Activated CD4-positive, alpha-beta T cell treated with anti-CD3 and anti-CD28 coated beads for 1 hour (primary cell): ENCODE measurements around the gene JUP.

Experiments used
- DNase-seq: peaks from one replicate; pipeline ENCODE4 v3.0.0-alpha.2; 2020

The JUP gene

DNA sequence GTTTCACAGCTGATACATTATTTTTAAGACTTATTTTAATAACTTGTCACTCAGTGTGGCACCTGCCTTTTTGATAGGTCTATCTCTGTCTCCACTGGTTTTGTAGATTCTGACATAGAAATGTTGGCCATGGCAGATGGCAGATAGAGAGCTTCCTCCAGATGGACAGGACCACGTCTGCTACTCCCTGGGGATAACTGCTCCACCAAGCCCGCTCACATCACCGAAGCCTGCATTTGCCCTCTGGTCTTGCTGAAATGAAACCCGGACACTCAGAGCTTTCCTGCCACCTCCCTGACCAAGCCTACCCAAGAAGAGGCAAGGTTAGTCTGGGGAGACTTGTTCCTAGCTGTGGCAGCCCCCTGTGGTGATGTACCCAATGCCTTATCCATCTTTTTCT is 35.6 kb downstream of the JUP start:
- no peak for DNase-seq

- DNase-seq = no peak
These were observed 38.2 kb downstream of the JUP start for GRCh38 chr17:41748275-41748674.

- DNase-seq = no peak
These were observed 44.8 kb downstream of the JUP start for GRCh38 chr17:41741709-41742108.

GRCh38 chr17:41740506-41740905 is 46.0 kb downstream of the JUP start:
- no peak for DNase-seq

DNA sequence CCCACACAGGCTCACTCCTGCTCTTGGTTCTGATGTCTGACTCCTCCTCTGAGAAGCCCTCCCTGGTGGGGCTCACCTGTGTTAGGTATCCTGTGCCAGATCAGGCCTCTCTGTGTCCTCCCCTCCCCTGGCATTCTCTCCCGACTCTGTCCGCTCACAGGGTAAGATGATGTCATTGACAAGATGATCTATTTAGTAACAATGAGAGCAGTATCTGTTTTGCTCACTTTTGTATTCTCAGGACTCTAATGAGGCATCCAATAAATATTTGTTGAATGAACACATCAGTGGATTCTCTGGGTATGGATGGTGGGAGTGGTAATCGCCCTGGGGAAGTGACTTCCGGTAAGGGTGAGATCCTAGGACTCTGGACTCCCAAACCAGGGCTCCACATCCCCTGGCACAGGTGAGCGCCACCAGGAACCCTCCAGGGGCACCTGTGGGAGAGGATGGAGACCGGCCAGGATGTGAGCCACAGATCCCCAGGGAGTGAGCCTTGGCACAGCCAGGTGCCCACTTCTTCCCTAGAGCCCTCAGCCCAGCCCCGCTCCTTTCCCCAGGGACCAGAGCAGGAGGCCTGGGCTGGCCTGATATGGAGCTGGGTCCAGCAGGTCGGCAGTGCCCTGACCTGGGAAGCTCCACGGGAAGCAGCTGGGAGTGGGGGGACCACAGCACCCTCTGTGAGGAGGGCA is 46.7 kb downstream of the JUP start:
- DNase-seq = no peak

- DNase-seq = no peak
These were observed 47.8 kb downstream of the JUP start for GRCh38 chr17:41738801-41739112.

DNA sequence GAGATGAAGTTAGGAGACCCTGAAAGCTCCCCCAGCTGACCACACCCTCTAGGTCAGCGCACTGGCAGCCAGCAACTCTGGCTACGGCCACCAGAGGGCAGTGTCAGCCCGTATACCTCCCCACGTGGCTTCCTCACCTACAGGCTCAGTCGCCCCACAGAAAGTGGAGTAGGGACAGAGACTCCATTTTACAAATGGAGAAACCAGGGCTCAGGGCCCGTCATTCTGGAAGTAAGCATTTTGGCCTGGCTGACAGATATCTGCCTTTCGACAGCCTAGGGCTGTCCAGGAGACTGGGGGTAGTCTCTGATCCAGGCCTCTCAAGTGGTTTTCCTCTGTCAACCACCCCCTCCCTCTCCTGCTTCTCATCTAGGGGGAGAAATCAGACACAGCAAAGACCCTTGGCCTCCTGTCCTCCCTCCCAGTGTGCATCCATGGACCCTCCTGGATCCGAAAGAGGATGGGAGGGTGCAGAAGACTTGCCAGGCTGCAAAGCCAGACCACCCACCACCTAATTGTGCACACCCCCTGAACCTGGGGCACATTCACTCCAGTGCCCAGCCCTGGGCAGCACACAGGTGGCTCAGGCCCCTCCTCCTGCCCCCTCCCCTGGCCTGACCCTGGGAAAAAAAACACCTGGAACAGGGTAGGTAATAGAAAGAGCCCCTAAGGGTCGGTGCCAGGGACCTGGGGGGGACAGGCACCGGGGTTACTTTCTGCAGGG is 48.3 kb downstream of the JUP start:
- DNase-seq = peak; percentile 67

GRCh38 chr17:41737680-41738023 is 48.9 kb downstream of the JUP start:
- DNase-seq = no peak

DNA sequence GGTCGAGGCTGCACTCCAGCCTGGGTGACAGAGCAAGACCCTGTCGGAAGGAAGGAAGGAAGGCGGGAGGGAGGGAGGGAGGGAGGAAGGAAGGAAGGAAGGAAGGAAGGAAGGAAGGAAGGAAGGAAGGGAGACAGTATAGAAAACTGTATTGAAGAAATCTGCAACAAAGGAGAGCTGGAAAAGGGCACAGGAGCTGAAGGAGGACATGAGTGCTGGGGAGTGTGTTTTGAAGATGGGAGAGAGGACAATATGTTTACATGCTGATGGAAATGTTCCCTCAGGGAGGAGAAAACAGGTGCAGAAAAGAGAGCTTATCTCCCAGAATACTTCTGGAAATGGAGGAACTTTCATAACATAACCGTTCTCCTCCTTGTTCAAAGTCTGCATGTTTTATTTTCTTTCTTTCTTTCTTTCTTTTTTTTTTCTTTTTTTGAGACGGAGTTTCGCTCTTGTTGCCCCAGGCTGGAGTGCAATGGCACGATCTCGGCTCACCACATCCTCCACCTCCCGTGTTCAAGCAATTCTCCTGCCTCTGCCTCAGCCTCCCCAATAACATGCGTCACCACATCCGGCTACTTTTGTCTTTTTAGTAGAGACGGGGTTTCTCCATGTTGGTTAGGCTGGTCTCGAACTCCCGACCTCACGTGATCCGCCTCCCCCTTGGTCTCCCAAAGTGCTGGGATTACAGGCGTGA is 49.4 kb downstream of the JUP start:
- no peak for DNase-seq

DNA sequence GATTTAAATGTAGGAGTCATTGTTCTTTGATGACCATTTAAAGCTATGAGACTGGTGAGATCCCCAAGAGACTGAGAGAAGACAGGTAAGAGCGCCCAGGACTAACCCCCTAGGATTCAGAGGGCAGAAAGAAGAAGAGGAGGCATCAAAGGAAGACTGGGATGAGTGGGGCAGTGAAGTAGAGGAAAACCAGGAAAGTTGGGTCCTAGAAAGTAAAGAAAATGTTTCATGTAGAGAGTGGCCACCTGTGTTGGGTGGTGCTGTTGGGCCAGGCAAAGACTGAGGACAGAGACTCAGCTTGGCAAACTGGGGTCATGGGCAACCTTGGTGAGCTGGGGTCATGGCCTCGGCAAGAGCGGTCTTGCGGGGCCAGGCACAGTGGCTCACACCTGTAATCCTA is 50.8 kb downstream of the JUP start:
- no peak for DNase-seq

GRCh38 chr17:41734949-41735313 is 51.6 kb downstream of the JUP start:
- no peak for DNase-seq

DNA sequence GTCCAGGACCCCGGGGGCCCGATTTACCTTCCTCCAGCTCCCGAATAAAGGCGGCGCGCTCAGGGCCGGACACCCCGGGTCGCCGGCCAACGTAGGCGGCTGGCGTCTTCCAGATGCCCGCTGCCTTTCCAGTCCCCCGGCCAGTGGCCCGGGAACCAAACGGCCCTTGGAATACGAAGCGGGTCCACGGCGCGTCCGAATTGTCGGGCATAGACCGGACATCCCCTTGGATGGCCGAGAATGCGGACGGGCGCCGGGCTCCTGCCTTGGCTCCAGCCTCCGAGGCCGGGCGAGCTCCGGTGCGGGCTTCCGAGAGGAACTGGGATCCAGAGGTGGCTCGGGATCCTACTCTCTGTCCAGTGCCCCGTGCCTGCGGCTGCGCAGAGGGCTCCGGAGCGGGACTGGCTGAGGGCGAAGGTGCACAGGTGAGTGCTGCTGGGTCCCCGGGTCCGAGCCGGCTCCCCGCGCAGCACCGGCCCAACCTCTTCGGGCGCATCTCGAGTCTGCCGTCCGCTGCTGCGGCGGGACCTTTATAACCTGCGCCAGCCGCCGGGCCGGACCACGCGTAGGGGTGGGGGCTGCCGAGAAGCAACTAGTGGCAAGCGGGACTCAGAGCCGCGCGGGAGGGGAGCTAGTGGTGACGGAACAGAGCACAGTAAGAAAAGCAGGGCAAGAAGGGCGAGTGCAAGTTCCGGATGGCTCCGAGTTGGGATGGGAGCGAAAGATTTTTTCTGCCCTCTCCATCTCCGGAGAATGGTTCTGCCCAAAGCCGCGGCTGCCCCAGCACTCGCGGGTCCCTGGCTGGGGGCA is 52.2 kb downstream of the JUP start, which contains the start of gene HAP1:
Gene HAP1, minus strand, starts transcription at position 505 of the 810 bp plus-strand sequence. Its CDS starts 9 bp downstream, at position 496.
- DNase-seq = no peak

DNA sequence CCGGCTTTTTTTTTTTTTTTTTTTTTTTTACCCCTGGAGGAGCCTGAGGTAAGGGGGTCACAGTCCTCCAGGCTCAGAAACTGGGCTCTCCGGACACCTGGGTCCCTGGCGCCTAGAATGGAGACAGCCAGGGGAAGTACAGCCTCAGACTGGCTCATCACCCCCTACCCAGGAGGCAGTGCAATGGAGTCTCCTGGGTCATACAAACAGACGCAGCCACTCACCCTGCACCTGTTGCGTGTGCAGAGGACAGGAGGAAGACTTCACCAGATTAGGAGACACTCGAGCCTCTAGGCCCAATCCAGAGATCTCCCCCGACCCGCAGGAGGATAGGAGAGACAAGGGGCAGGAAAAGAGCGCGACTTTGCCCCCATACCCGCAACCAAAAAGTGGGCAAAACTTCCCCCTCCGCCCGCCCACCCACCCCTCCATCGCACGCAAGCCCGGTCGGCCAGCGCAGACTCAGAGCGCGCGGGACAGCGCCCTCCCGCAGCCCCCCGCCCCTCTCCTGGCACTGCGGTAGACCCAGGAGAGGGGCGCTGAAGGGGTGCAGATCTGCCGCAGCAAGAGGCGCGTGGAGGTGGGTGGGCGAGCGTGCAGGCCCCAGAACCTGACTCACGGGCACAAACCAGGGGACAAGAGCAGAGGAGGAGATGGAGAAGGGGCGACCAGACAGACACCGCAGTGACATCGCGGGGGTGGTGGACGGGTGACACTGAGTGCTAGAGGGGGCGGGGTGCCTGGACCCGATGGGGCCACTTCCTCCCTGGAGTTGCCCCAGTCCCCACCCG is 53.0 kb downstream of the JUP start:
- no peak for DNase-seq

- no peak for DNase-seq
These were observed 54.7 kb downstream of the JUP start for GRCh38 chr17:41731836-41732235.

GRCh38 chr17:41730479-41730878 is 56.0 kb downstream of the JUP start:
- DNase-seq = no peak

DNA sequence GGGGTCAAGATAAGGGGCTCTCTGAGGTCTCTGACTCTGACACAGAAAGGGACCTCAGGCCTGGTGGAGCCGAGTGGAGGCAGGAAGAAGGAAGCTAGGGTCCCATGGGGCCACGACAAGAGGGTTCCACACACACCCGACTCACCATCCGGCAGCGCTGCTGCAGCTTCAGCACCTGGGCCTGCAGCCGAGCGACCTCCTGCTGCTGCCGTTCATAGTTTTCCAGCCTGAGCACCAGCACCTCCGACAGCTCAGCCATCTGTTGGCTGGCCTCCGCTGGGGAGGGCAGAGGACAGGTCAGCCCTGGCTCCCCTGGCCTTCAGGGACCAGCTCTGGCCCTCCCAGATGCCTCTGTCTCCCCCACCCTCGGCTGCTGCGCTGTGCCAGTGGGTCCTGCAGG is 58.5 kb downstream of the JUP start:
- no peak for DNase-seq

DNA sequence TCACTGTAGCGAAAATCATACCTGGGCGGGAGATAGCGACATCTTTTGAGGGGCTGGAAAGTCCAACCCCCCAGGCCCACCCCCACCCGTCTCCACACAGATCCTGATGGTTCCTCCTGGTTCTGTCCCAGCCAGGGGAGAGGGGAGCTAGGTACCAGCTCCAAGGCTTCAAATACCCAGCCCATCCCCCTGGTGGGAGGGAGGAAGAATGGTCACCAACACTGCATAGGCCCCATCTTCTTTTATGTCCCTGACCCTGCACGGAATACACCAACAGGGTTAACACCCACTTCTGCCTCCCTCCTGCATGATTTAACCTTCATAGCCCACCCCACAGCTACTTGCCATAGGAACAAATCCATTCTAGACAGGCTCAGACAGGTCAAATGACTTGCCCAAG is 61.4 kb downstream of the JUP start:
- no peak for DNase-seq

DNA sequence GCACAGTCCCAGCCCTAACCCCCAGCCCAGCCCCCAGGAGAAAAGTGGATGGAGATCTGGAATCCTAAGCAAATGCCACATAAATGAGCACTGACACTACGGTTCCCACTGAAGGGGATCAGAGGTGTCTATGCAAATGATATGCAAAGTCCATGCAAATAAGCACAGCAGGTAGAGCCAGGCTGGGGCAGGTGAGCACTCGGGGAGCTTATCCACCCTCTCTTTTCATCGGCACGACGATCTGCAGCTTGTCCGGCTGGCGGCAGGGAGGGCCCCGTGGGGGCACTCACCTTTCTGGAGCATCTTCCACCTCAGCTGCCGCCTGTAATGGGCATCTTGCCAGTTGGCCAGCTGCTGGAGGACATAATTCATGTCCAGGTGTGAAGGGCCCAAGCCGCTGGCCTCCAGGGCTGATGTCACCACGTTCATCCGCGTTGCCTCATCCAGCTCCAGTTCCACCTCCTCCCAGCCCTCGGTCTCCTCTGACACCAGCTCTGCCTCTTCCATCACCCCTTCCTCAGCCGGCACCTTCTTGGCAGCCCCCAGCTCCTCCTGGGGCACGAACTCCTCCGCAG is 61.9 kb downstream of the JUP start:
- DNase-seq = no peak

DNA sequence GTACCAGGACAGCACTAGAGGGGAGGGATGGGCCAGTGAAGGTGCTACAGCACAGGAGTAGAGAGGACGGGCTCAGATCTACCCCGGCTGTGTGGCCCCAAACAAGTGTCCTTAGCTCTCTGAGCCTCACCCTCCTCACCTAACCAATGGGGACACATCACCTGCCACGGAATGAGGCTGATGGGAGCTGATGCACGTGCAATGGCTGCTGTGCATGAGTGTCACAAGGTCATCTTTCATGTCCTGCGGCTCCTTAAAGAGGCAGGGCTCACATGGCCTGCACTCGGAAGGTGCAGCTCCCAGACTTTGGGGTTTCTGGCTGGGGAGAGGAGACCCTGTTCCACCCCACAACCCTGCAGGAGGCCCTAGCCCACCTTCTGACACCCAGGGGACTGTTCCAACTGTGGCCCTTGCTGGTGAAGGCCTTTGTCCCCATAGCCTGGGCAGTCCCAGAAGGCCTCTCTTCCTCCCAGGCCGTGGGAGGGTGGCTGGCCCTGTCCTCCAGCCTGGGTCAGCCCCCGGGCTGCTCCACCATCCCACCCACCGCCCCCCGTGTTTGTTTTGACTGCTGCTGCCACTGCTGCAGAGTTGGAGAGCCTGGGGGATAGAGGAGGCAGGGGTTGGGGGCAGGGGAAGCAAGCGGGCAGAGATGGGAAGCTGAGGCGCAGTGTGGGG is 62.6 kb downstream of the JUP start:
- DNase-seq = no peak

GRCh38 chr17:41722231-41722630 is 64.3 kb downstream of the JUP start:
- DNase-seq = no peak

GRCh38 chr17:41718287-41718645 is 68.2 kb downstream of the JUP start:
- no peak for DNase-seq
